ENCODE results near the gene RGS12. TPM values are rescaled to one million over a fixed set of nuclear protein-coding genes. Genes with fewer than 3 reads are reported as not detected.

The RGS12 gene
- total and polyA plus RNA-seq, 2 of the 13 experiments (the other 11 are each of a cell fraction or from before 2014, with no cell fraction given), result 21.0 to 27.7 TPM

DNA sequence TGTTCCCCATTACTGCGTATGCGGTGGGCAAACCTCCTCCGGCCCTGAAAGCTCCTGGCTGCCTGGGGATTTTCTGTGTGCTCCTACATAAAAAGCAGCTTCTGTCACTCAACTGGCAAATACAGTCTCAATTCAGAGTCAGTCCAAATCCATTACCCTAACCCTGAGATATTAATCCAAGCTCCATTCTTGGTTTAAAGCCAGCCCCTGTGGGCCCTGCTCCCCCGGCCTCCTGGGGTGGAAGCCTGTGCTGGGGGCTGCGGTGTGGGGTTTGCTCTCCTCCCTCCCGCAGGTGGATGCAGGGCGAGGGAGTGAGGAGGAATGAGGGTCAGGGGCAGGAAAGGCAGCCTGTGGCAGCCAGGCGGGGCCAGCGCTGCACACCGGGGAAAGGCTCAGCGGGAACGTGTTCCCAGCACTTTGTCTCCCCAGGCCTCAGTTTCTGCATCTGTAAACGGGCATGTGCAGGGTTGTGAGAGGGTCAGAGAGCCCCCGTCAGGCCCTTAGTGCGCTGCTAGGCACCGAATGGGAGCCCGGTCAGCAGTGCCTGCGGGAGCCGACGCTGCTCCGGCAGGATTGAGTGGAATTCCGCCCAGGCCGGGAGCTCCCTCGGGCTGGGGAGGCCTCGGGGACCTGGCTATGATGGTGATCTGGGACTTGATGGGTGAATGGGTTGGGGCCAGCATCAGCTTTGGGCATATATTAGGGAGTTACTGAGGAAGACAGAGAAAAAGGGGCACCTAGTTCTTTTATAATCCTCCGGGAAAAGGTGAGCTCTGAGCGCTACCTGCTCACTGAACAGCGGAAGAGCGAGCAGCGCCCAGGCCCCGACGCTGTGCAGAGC, 6.3 kb upstream of the RGS12 start (continued):
- peak; percentile 78; the same call in 1 of the 2 replicates for TF ChIP-seq KDM5B (CRISPR knock-in tag; IDR thresholded peaks at IDR 0.05; ENCODE audit: borderline replicate concordance)
- 0 out of 2 replicates have a peak, but pooled peaks have one; percentile 31 for TF ChIP-seq FOXO1 (CRISPR knock-in tag; IDR thresholded peaks at IDR 0.05)
- TF ChIP-seq ZNF44 (CRISPR knock-in tag; IDR thresholded peaks at IDR 0.05), result no peak
- 0 out of 2 replicates have a peak, but pooled peaks have one; percentile 24 for TF ChIP-seq ZNF616 (CRISPR knock-in tag; IDR thresholded peaks at IDR 0.05; ENCODE audit: low read depth)
- peak; percentile 95 for TF ChIP-seq ZNF629 (CRISPR knock-in tag; conservative IDR thresholded peaks at IDR 0.05)
- 0 out of 2 replicates have a peak, but pooled peaks have one; percentile 7 for TF ChIP-seq HNF4A (CRISPR knock-in tag; IDR thresholded peaks at IDR 0.05)
- TF ChIP-seq KDM1A (CRISPR knock-in tag; IDR thresholded peaks at IDR 0.05), result 0 out of 2 replicates have a peak, but pooled peaks have one; percentile 44
- TF ChIP-seq ZNF451 (CRISPR knock-in tag; IDR thresholded peaks at IDR 0.05), result 0 out of 2 replicates have a peak, but pooled peaks have one; percentile 20
- TF ChIP-seq, protein P1, sequence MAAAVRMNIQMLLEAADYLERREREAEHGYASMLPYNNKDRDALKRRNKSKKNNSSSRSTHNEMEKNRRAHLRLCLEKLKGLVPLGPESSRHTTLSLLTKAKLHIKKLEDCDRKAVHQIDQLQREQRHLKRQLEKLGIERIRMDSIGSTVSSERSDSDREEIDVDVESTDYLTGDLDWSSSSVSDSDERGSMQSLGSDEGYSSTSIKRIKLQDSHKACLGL (CRISPR knock-in tag; IDR thresholded peaks at IDR 0.05), result peak; percentile 25; the same call in 1 of the 2 replicates
- TF ChIP-seq, protein P2, sequence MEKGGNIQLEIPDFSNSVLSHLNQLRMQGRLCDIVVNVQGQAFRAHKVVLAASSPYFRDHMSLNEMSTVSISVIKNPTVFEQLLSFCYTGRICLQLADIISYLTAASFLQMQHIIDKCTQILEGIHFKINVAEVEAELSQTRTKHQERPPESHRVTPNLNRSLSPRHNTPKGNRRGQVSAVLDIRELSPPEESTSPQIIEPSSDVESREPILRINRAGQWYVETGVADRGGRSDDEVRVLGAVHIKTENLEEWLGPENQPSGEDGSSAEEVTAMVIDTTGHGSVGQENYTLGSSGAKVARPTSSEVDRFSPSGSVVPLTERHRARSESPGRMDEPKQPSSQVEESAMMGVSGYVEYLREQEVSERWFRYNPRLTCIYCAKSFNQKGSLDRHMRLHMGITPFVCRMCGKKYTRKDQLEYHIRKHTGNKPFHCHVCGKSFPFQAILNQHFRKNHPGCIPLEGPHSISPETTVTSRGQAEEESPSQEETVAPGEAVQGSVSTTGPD (CRISPR knock-in tag; IDR thresholded peaks at IDR 0.05), result 0 out of 2 replicates have a peak, but pooled peaks have one; percentile 32
- TF ChIP-seq, protein P3, sequence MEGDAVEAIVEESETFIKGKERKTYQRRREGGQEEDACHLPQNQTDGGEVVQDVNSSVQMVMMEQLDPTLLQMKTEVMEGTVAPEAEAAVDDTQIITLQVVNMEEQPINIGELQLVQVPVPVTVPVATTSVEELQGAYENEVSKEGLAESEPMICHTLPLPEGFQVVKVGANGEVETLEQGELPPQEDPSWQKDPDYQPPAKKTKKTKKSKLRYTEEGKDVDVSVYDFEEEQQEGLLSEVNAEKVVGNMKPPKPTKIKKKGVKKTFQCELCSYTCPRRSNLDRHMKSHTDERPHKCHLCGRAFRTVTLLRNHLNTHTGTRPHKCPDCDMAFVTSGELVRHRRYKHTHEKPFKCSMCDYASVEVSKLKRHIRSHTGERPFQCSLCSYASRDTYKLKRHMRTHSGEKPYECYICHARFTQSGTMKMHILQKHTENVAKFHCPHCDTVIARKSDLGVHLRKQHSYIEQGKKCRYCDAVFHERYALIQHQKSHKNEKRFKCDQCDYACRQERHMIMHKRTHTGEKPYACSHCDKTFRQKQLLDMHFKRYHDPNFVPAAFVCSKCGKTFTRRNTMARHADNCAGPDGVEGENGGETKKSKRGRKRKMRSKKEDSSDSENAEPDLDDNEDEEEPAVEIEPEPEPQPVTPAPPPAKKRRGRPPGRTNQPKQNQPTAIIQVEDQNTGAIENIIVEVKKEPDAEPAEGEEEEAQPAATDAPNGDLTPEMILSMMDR (CRISPR knock-in tag; IDR thresholded peaks at IDR 0.05), result peak; percentile 40
- TF ChIP-seq, protein P4, sequence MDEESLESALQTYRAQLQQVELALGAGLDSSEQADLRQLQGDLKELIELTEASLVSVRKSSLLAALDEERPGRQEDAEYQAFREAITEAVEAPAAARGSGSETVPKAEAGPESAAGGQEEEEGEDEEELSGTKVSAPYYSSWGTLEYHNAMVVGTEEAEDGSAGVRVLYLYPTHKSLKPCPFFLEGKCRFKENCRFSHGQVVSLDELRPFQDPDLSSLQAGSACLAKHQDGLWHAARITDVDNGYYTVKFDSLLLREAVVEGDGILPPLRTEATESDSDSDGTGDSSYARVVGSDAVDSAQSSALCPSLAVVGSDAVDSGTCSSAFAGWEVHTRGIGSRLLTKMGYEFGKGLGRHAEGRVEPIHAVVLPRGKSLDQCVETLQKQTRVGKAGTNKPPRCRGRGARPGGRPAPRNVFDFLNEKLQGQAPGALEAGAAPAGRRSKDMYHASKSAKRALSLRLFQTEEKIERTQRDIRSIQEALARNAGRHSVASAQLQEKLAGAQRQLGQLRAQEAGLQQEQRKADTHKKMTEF (CRISPR knock-in tag; IDR thresholded peaks at IDR 0.05), result no peak; the same call in 1 of the 2 replicates
- peak; percentile 70 for TF ChIP-seq HNRNPLL (IDR thresholded peaks at IDR 0.05; ENCODE audit: low read depth, low read length, poor library complexity, severe bottlenecking)
- TF ChIP-seq MIER2 (CRISPR knock-in tag; IDR thresholded peaks at IDR 0.05), result no peak
- TF ChIP-seq, protein P5, sequence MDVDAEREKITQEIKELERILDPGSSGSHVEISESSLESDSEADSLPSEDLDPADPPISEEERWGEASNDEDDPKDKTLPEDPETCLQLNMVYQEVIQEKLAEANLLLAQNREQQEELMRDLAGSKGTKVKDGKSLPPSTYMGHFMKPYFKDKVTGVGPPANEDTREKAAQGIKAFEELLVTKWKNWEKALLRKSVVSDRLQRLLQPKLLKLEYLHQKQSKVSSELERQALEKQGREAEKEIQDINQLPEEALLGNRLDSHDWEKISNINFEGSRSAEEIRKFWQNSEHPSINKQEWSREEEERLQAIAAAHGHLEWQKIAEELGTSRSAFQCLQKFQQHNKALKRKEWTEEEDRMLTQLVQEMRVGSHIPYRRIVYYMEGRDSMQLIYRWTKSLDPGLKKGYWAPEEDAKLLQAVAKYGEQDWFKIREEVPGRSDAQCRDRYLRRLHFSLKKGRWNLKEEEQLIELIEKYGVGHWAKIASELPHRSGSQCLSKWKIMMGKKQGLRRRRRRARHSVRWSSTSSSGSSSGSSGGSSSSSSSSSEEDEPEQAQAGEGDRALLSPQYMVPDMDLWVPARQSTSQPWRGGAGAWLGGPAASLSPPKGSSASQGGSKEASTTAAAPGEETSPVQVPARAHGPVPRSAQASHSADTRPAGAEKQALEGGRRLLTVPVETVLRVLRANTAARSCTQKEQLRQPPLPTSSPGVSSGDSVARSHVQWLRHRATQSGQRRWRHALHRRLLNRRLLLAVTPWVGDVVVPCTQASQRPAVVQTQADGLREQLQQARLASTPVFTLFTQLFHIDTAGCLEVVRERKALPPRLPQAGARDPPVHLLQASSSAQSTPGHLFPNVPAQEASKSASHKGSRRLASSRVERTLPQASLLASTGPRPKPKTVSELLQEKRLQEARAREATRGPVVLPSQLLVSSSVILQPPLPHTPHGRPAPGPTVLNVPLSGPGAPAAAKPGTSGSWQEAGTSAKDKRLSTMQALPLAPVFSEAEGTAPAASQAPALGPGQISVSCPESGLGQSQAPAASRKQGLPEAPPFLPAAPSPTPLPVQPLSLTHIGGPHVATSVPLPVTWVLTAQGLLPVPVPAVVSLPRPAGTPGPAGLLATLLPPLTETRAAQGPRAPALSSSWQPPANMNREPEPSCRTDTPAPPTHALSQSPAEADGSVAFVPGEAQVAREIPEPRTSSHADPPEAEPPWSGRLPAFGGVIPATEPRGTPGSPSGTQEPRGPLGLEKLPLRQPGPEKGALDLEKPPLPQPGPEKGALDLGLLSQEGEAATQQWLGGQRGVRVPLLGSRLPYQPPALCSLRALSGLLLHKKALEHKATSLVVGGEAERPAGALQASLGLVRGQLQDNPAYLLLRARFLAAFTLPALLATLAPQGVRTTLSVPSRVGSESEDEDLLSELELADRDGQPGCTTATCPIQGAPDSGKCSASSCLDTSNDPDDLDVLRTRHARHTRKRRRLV (CRISPR knock-in tag; IDR thresholded peaks at IDR 0.05), result 0 out of 2 replicates have a peak, but pooled peaks have one; percentile 34
- TF ChIP-seq GFI1 (CRISPR knock-in tag; IDR thresholded peaks at IDR 0.05; ENCODE audit: borderline replicate concordance), result peak; percentile 48; the same call in 1 of the 2 replicates
- no peak for TF ChIP-seq IKZF1 (IDR thresholded peaks at IDR 0.05)
- 0 out of 2 replicates have a peak, but pooled peaks have one; percentile 5 for TF ChIP-seq ZFP82 (CRISPR knock-in tag; IDR thresholded peaks at IDR 0.05; ENCODE audit: borderline replicate concordance)

Data from HepG2 (cell line).